SKM-1 treated with dmso at 0.1 percent for 144 hours (cell line): ENCODE data around the gene TEX9.

Experiments used
- DNase-seq: peaks from one replicate; lab custom pipeline; 2025; ENCODE audit not compliant: unreplicated experiment; lab: John Stamatoyannopoulos, UW

TEX9 gene

GRCh38 chr15:56440214-56440770, 75.1 kb downstream of the TEX9 start:
- DNase-seq, result no peak

GRCh38 chr15:56442354-56442753, 77.1 kb downstream of the TEX9 start:
- no peak for DNase-seq

GRCh38 chr15:56445746-56446145, 80.5 kb downstream of the TEX9 start:
- DNase-seq, result no peak

- no peak for DNase-seq
Observed at GRCh38 chr15:56454836-56455235, 89.6 kb downstream of the TEX9 start.

- DNase-seq, result no peak
Observed at GRCh38 chr15:56456229-56456628, 91.0 kb downstream of the TEX9 start.

GRCh38 chr15:56459096-56459495, 93.9 kb downstream of the TEX9 start:
- no peak for DNase-seq

GRCh38 chr15:56460071-56460470, 94.8 kb downstream of the TEX9 start:
- DNase-seq, result peak; percentile 40

- no peak for DNase-seq
Observed at GRCh38 chr15:56460947-56461346, 95.7 kb downstream of the TEX9 start.

GRCh38 chr15:56464893-56465520, 99.8 kb downstream of the TEX9 start, which contains the start of gene MNS1:
TSS of gene MNS1 (minus strand) at chr15:56465137. CDS start at chr15:56464972, 165 bp downstream.
- DNase-seq, result peak; percentile 98

GRCh38 chr15:56467616-56468015, 102.4 kb downstream of the TEX9 start:
- no peak for DNase-seq

GRCh38 chr15:56468401-56468800, 103.2 kb downstream of the TEX9 start:
- DNase-seq, result peak; percentile 17

GRCh38 chr15:56469483-56469882, 104.3 kb downstream of the TEX9 start:
- no peak for DNase-seq

- DNase-seq, result no peak
Observed at GRCh38 chr15:56471440-56472069, 106.3 kb downstream of the TEX9 start.

- DNase-seq, result no peak
Observed at GRCh38 chr15:56472278-56472677, 107.1 kb downstream of the TEX9 start.

- no peak for DNase-seq
Observed at GRCh38 chr15:56473017-56473416, 107.8 kb downstream of the TEX9 start.

GRCh38 chr15:56475351-56475750, 110.1 kb downstream of the TEX9 start:
- DNase-seq, result no peak
